ENCODE data around the gene C8A. TPM values are rescaled to one million over a fixed set of nuclear protein-coding genes. Genes with fewer than 3 reads are reported as not detected.

The C8A gene
- total RNA-seq, 2 experiments from 2014 or later, result not detected

DNA sequence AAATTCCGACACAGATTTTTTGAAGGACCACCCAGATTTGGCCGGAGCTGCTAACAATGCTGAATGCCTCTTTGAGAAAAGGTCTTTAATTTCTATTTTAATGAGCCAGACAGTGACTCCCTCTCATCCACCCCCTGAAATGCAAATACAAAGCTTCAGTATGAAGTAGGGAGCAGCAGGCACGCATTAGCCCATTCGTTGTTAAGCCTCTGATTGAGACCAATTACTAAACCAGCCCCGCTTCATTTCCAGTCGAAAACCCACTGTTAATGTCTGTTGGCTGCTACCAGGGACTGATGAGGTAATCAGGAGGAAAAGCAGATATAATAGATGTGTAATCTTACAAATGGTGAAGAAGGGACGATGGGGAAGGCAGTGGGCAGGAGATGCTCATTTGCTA lies 4.8 kb upstream of the C8A start:
- CTCF ChIA-PET, result no interaction called here
- no peaks in the 10 kb centered on the region for H3K4me1 Mint-ChIP-seq
- no peaks in the 10 kb centered on the region for H3K36me3 Mint-ChIP-seq (ENCODE audit: low read depth)
- peaks cover 2% of the 10 kb centered on the region for H3K27me3 Mint-ChIP-seq
- POLR2A ChIA-PET, result no interaction called here
- no peaks in the 10 kb centered on the region for H3K9me3 Mint-ChIP-seq
- no peak overlapping the region for H3K4me3 Mint-ChIP-seq
- H3K27ac Mint-ChIP-seq, result no peak overlapping the region
- no peak for DNase-seq

DNA sequence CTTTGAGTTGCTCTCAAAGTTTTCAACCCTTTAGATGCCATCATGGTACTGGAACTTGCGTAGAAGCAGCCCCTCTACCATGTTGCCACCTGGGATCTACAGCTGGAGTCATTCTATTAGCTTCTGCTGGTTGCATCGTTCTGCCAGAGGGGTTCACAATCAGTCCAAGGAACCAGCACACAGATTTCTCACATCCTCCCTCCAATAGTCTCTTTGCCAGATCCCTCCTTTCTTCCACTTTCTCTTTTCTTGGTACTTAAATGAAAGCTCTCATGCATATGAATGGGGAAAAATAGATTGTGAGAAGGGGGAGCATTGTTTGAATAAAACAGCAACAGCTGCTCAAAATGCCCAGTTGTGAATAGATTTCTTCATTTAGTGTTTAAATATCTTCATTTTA lies 4.2 kb upstream of the C8A start:
- no peaks in the 10 kb centered on the region for H3K36me3 Mint-ChIP-seq (ENCODE audit: low read depth)
- H3K9me3 Mint-ChIP-seq, result no peaks in the 10 kb centered on the region
- no peak for DNase-seq
- ChIA-PET CTCF (no interaction called here), POLR2A (no interaction called here)
- no peak overlapping the region for H3K27ac Mint-ChIP-seq
- H3K4me1 Mint-ChIP-seq, result no peaks in the 10 kb centered on the region
- H3K4me3 Mint-ChIP-seq, result no peak overlapping the region
- H3K27me3 Mint-ChIP-seq, result peaks cover 4% of the 10 kb centered on the region

DNA sequence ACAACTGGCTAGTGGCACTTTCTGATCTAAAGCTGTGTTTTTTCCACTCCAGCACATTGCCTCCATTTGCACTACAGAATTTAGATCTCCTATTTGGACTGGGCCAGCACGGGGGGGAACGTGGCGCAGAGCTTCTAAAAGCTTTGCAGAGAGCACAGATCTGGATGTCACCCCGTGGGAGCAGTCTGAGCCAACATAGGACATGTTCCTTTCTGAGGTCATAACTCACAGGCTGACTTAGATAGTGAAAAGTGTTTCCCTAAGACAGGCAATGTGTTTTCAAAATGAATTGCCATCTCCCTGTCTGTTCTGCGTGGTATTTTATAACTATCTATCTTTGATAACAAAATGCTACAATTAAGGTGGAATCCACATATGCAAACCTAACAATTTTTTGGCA lies 3.7 kb upstream of the C8A start:
- ChIA-PET POLR2A (no interaction called here), CTCF (no interaction called here)
- H3K27ac Mint-ChIP-seq, result no peak overlapping the region
- peaks cover 4% of the 10 kb centered on the region for H3K27me3 Mint-ChIP-seq
- H3K4me1 Mint-ChIP-seq, result no peaks in the 10 kb centered on the region
- DNase-seq, result no peak
- H3K36me3 Mint-ChIP-seq (ENCODE audit: low read depth), result no peaks in the 10 kb centered on the region
- H3K9me3 Mint-ChIP-seq, result no peaks in the 10 kb centered on the region
- no peak overlapping the region for H3K4me3 Mint-ChIP-seq

DNA sequence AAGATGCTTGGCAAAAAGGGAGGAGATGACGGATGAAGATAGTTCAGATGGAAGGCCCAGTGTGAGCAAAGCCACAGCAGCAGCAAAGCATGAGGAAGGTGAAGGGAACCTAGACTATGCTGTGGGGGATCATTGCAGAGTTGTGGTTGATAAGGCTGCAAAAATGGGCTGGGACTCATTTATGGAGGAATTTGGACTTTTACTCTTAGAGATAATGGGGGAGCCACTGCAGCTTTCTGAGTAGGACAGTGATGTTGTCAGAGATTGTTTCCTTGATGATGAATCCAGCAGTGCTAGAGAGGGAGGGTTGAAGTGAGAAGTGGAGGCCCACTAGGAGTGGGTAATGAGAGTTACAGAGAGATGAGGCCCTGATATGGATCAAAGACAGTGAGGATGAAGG lies 2.1 kb upstream of the C8A start:
- no peak for DNase-seq
- ChIA-PET CTCF (no interaction called here), POLR2A (no interaction called here)
- Mint-ChIP-seq H3K9me3 (no peaks in the 10 kb centered on the region), H3K27ac (no peak overlapping the region), H3K4me3 (no peak overlapping the region), H3K27me3 (peaks cover 4% of the 10 kb centered on the region), H3K4me1 (no peaks in the 10 kb centered on the region), H3K36me3 (ENCODE audit: low read depth) (no peaks in the 10 kb centered on the region)

DNA sequence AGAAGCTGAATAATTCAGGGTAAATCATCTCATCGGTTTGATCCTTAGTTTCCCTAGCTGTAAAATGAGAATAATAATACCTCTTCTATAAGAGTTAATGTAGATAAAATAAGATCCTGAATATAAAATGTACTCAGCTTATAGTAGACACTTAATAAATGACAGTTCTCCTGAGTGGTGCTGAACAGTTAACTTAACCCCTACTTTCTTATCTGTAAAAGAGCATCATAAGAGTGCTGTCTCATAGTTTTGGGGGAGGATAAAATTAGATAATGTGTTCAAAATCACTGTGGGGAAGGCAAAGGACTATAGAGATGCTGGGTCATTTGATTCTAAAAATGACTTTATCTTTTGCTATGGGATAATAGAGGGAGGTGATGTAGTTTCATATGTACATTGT lies 593 bp downstream of the C8A start:
- no peak for DNase-seq
- H3K4me3 Mint-ChIP-seq, result no peak overlapping the region

DNA sequence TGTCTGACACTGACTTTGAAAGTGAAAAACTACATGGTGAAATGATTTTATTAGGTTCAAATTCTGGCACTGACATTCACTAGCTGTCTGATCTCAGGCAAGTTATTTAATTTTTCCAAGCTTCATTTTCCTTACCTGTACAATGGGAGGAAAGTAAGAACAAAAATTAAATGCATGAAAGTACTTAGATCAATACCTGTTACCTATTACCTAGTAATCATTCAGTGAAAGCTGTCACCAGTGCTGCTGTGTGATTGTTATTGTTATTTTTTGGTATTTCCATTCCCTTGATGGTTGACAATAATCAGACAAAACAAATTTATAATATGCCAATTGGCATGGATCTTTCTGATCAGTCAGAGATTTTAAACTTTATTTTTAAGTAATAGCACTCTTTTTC lies 1.6 kb downstream of the C8A start:
- POLR2A ChIA-PET, result no interaction called here
- Mint-ChIP-seq H3K4me1 (no peaks in the 10 kb centered on the region), H3K27me3 (peaks cover 4% of the 10 kb centered on the region), H3K9me3 (no peaks in the 10 kb centered on the region), H3K27ac (no peak overlapping the region), H3K36me3 (ENCODE audit: low read depth) (no peaks in the 10 kb centered on the region), H3K4me3 (no peak overlapping the region)
- CTCF ChIA-PET, result no interaction called here
- DNase-seq, result no peak

More for the DNA sequence above, 593 bp downstream of the C8A start:
- ChIA-PET POLR2A (no interaction called here), CTCF (interaction anchor here (1.0 kb wide), 1 partner anchor 23 kb away, joined by 3 read pairs; no protein-coding TSS in a partner anchor)
- no peaks in the 10 kb centered on the region for H3K9me3 Mint-ChIP-seq
- no peak overlapping the region for H3K27ac Mint-ChIP-seq
- no peaks in the 10 kb centered on the region for H3K4me1 Mint-ChIP-seq
- H3K27me3 Mint-ChIP-seq, result peaks cover 4% of the 10 kb centered on the region
- no peaks in the 10 kb centered on the region for H3K36me3 Mint-ChIP-seq (ENCODE audit: low read depth)

DNA sequence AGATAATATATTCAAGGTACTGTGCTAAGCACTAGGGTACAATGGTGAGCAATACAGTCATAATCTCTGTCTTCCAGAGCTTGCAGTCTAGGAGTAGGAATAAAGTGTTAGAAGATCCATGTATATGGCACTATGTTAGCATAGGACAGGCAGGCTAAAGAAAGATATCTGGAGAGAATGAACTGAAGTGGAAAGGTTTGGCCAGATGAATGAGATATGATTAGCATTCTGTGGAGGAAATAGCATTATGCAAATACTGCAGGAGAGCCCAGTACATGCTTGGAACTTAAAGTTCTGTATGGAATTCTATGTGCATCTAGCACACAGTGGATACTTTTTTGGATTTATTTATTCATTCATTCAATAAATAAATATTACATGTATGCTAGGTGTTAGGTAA lies 4.7 kb downstream of the C8A start:
- CTCF ChIA-PET, result no interaction called here
- DNase-seq, result no peak
- Mint-ChIP-seq H3K4me1 (no peaks in the 10 kb centered on the region), H3K27ac (no peak overlapping the region), H3K9me3 (no peaks in the 10 kb centered on the region), H3K27me3 (peaks cover 3% of the 10 kb centered on the region), H3K4me3 (no peak overlapping the region), H3K36me3 (ENCODE audit: low read depth) (no peaks in the 10 kb centered on the region)
- POLR2A ChIA-PET, result no interaction called here

DNA sequence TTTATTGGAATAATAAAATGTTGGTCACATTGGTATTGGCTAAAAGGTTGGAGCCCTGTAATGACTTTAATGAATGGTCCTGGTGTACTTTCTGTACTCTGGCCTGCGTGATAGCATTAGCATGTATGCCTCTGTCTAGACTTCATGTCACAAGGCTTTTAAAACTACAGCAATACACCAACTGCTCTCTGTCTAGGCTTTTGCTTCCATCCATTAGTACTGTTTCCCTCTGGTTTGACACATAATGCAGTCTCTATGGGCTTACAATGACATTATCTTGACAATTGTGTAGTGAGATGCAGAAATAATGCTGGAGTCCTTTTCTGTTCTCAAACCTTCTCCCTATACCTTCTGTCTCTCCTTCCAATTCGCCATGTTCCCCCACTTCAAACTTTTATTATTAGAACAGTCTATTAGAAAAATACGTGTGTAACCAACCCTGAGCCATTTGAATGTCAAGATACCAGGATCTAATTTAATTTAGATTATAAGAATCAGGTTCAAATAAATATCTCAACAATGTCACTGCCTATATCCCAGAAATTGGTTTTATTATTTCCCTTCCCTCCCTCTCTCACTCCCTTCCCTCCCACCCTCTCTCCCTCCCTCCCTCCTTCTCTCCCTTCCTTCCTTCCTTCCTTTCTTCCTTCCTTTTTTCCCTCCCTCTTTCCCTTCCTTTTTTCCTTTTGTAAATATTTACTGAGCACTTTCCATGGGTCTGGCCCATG lies 8.8 kb downstream of the C8A start:
- peaks cover 5% of the 10 kb centered on the region for H3K27me3 Mint-ChIP-seq
- ChIA-PET POLR2A (no interaction called here), CTCF (no interaction called here)
- no peaks in the 10 kb centered on the region for H3K36me3 Mint-ChIP-seq (ENCODE audit: low read depth)
- H3K9me3 Mint-ChIP-seq, result no peaks in the 10 kb centered on the region
- no peaks in the 10 kb centered on the region for H3K4me1 Mint-ChIP-seq
- no peak for DNase-seq
- no peak overlapping the region for H3K27ac Mint-ChIP-seq
- no peak overlapping the region for H3K4me3 Mint-ChIP-seq

DNA sequence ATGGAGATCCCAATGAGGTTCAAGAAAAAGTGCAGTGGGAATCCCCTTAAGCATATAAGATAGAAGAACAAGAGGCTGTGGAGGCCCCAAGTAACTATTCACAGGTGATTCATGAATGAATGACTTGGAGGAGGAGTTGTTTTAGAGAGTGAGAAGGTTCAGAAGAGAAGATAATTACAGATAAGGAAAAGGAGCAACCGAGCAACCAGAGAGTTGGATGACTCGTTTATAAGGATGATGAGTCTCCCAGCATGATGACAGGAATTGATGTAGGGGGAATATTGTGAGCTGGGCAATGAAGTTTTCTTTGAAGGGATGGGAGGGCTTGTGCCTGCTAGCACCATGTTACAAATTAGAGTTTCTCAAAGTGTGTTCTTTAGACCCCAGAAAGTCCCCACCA lies 9.8 kb downstream of the C8A start:
- POLR2A ChIA-PET, result no interaction called here
- H3K9me3 Mint-ChIP-seq, result no peaks in the 10 kb centered on the region
- DNase-seq, result no peak

DNA sequence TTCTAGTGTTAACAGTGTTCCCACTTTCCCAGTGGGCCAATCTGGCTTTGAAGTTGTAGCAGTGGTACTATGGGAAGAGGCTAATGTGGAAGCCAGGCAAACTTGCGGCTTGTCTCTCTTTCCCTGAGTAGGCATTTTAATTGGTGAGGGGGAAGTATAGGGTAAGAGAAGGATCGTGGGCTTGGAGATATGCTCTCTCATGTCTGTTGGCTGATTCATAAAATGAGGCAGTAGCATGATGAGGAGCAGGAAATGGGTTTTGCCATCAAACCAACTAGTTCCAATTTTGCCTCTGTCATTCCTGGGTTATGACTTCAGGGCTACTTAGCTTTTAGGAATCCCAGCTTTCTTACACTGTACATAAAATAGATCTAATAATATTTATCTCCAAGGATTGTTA lies 12.1 kb downstream of the C8A start:
- POLR2A ChIA-PET, result no interaction called here
- Mint-ChIP-seq H3K27ac (no peak overlapping the region), H3K4me1 (no peaks in the 10 kb centered on the region), H3K36me3 (ENCODE audit: low read depth) (no peaks in the 10 kb centered on the region), H3K4me3 (no peak overlapping the region), H3K9me3 (no peaks in the 10 kb centered on the region), H3K27me3 (peaks cover 5% of the 10 kb centered on the region)
- no peak for DNase-seq
- CTCF ChIA-PET, result no interaction called here

More for the DNA sequence above, 9.8 kb downstream of the C8A start:
- peaks cover 5% of the 10 kb centered on the region for H3K27me3 Mint-ChIP-seq
- H3K27ac Mint-ChIP-seq, result no peak overlapping the region
- CTCF ChIA-PET, result no interaction called here
- no peak overlapping the region for H3K4me3 Mint-ChIP-seq
- H3K36me3 Mint-ChIP-seq (ENCODE audit: low read depth), result no peaks in the 10 kb centered on the region
- no peaks in the 10 kb centered on the region for H3K4me1 Mint-ChIP-seq

DNA sequence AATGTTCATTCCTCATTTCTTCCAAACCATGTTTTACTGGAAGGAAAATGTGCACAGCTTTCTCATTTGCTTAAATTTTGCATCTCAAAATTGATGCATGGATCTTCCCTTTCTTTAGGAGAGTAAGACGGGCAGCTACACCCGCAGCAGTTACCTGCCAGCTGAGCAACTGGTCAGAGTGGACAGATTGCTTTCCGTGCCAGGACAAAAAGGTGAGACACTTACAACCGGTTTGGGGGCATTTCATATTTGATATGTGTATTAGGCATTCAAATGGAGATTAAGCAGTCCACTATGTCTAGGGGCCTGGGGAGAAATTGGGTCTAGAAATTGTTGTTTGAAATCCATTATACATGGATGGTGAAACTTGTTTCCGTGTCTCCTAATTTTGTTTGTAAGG lies 12.9 kb downstream of the C8A start:
- no peaks in the 10 kb centered on the region for H3K9me3 Mint-ChIP-seq
- H3K36me3 Mint-ChIP-seq (ENCODE audit: low read depth), result no peaks in the 10 kb centered on the region
- CTCF ChIA-PET, result no interaction called here

DNA sequence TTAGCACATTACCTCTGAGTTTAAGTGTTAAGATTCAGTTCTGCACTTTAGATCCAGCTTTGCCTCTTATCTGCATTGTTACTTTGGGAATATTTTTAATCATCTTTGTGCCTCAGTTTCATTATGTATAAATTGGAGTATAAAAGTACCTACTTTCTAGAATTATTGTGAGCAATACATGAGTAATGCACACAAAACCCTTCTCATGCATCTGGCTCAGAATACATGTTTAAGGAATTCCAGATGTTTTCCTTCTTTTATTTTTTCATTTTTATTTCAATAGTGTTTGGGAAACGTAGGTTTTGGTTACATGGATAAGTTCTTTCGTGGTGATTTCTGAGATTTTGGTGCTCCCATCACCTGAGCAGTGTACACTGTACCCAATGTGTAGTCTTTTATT lies 14.2 kb downstream of the C8A start:
- H3K36me3 Mint-ChIP-seq (ENCODE audit: low read depth), result no peaks in the 10 kb centered on the region
- CTCF ChIA-PET, result no interaction called here
- no peaks in the 10 kb centered on the region for H3K4me1 Mint-ChIP-seq
- H3K27me3 Mint-ChIP-seq, result peaks cover 5% of the 10 kb centered on the region
- H3K4me3 Mint-ChIP-seq, result no peak overlapping the region
- H3K27ac Mint-ChIP-seq, result no peak overlapping the region
- no peaks in the 10 kb centered on the region for H3K9me3 Mint-ChIP-seq
- DNase-seq, result no peak
- POLR2A ChIA-PET, result no interaction called here

More for the DNA sequence above, 12.9 kb downstream of the C8A start:
- DNase-seq, result no peak
- Mint-ChIP-seq H3K27ac (no peak overlapping the region), H3K4me1 (no peaks in the 10 kb centered on the region), H3K4me3 (no peak overlapping the region), H3K27me3 (peaks cover 5% of the 10 kb centered on the region)
- POLR2A ChIA-PET, result no interaction called here

DNA sequence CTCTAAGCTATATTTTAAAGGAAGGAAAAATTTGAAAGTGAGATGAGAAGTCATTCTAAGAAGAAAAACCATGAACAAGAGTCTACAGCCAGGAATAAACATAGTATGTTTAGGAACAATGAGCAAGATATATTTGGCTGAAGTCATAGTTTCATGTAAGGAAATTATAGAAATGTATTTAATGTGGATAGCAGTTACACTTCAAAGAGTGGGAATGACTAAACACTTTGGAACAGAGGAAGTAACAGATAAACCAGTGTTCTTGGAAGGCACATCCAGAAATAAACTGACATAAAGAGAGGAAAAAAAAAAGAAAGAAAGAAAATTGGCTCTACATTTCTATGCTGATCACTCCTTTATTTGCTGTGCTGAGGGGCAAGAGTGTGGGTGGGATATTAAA lies 18.0 kb downstream of the C8A start:
- CTCF ChIA-PET, result no interaction called here
- POLR2A ChIA-PET, result no interaction called here

DNA sequence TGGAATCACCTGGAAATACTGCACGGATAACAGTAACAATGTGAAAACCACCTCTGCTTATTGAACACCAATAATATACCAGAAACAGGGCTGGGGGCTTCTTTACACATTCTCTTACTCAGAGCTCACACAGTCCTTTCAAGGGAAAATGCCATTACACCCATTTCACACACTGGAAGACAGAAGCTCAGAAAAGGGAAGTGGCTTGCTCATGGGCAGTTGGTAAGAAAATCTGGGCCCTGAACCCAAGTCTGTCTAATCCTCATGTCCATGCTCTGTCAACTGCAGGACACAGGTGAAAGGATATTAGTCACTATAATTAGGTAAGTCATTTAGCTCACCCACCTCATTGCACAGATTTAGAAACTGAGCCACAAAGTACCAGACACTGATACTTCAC lies 18.6 kb downstream of the C8A start:
- DNase-seq, result no peak
- Mint-ChIP-seq H3K9me3 (no peaks in the 10 kb centered on the region), H3K4me3 (no peak overlapping the region), H3K27me3 (no peaks in the 10 kb centered on the region), H3K36me3 (ENCODE audit: low read depth) (no peaks in the 10 kb centered on the region), H3K4me1 (no peaks in the 10 kb centered on the region), H3K27ac (no peak overlapping the region)
- ChIA-PET POLR2A (no interaction called here), CTCF (no interaction called here)

More for the DNA sequence above, 18.0 kb downstream of the C8A start:
- peaks cover 2% of the 10 kb centered on the region for H3K27me3 Mint-ChIP-seq
- no peak for DNase-seq
- H3K4me1 Mint-ChIP-seq, result no peaks in the 10 kb centered on the region
- H3K4me3 Mint-ChIP-seq, result no peak overlapping the region
- no peak overlapping the region for H3K27ac Mint-ChIP-seq
- no peaks in the 10 kb centered on the region for H3K9me3 Mint-ChIP-seq
- no peaks in the 10 kb centered on the region for H3K36me3 Mint-ChIP-seq (ENCODE audit: low read depth)

DNA sequence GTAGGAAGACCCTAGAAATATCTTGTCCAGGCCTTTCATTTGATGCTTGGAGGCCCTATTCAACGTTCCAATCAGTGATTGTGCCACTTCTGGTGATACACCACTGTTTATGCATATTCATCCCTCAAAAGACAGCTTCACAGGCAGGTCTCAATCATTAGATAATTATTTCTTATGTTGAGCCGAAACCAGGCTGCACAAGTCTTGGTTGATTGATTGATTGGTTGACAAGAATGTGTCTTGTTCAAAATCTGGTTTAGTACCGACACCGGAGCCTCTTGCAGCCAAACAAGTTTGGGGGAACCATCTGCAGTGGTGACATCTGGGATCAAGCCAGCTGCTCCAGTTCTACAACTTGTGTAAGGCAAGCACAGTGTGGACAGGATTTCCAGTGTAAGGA lies 20.1 kb downstream of the C8A start:
- ChIA-PET POLR2A (no interaction called here), CTCF (no interaction called here)
- no peak overlapping the region for H3K4me3 Mint-ChIP-seq
- no peaks in the 10 kb centered on the region for H3K4me1 Mint-ChIP-seq
- H3K27ac Mint-ChIP-seq, result no peak overlapping the region
- H3K36me3 Mint-ChIP-seq (ENCODE audit: low read depth), result no peaks in the 10 kb centered on the region
- no peaks in the 10 kb centered on the region for H3K9me3 Mint-ChIP-seq
- H3K27me3 Mint-ChIP-seq, result no peaks in the 10 kb centered on the region
- no peak for DNase-seq
